Fibroblast of peridontal ligament (primary cell): ENCODE results near the gene HMX1.

Experiments used
- DNase-seq: peaks from one replicate; pipeline ENCODE4 v3.0.0-alpha.2; 2010; ENCODE audit errors: extremely low read depth

Gene HMX1

GRCh38 chr4:8892556-8893226 is 21.1 kb upstream of the HMX1 start:
- no peak for DNase-seq

DNA sequence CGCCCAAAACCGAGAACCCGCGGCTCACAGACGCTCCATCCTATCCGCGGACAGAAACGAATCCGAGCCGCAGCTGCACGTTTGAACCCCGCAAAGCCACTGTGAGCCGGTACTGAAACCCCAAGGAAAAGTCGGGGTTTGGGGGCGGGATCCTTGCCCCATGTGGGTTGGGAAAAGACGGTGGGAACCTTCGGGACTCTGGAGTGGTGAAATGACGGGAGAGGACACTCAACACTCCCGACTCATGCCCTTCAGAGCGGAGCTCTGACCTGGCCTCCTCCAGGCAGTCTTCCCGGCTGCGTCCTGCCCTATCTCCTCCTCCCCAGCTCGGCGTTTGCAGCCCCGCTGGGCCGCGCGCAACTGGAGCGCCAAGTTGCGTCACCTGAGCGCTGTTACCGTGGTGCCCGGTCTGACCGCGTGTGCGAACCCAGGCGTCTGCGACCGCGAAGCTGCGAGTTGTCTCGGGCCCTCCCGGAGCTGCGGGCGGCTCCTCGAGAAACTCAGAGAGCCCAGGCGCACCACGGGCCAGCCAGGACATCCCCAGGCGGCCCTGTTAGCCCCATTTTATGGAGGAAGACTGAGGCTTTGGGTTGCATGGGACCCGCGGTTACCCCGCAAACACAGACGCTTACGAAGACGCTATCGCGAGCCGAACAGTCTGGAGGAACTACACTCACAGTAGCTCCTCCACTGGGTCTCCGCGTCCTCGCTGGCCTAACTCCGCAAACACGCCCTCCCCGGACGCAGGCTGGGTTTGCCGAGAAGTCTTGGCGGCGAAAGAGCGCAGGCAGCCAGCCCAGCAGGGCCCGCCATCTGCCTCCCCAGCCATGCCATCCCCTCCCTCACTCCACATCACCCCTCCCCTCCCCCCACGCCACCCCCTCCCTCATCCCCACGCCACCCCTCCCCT is 20.3 kb upstream of the HMX1 start:
- DNase-seq, result no peak

DNA sequence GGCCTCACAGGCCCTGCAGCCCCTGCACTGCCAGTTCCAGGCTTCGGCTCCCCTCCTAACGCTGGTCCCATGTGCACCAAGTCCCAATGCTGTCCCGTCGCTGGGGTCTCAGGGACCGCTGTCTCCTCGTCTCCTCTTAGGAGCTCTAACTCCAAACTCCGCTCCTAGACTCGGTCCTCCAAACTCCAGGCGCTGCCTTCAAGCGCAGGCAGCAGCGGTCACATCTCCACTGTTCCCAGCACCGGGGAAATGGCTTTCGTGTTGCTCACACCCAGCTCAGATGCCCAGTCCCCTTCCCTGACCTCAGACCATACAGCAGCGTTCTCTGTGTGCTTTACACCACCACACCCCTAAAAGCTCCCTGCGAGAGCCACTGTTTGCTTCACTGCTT is 19.6 kb upstream of the HMX1 start:
- no peak for DNase-seq

GRCh38 chr4:8888856-8889255 is 17.2 kb upstream of the HMX1 start:
- DNase-seq, result no peak

GRCh38 chr4:8886612-8887406 is 15.2 kb upstream of the HMX1 start:
- no peak for DNase-seq

DNA sequence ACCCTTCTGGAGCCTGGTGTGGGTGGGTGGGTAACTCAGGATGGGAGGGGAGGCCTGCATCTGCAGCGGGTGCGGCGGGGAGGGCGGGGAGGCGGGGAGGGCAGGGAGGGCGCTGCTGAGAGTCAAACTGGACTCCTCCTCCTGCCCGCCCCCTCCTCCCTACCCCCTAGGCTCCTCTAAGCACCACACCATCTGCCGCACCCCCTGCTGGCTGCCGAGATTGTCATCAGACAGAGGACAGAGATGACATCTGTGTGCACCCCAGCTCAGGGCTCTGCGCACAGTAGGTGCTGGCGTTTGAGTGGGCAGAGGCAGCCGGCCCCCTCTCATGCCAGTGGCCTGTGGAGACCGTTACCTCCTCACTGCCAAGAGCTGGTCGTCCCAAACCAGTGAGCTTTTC is 10.6 kb upstream of the HMX1 start:
- DNase-seq, result no peak

GRCh38 chr4:8880851-8881250 is 9.2 kb upstream of the HMX1 start:
- no peak for DNase-seq

DNA sequence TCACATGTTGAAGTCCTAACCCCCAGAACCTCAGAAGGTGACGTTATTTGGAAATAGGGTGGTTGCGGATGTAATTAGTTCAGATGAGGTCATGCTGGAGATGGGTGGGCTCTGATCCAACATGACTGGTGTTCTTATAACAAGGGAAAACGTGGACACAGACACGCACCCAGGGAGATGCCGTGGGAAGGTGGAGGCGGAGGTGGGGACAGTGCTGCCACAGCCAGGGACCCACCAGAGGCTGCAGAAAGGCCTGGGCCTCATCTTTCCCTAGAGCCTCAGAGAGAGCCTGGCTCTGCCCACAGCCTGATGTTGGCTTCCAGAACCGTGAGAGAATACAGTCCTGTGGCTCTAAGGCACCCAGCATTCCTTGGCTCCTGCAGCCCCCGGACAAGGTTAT is 7.9 kb upstream of the HMX1 start:
- no peak for DNase-seq

DNA sequence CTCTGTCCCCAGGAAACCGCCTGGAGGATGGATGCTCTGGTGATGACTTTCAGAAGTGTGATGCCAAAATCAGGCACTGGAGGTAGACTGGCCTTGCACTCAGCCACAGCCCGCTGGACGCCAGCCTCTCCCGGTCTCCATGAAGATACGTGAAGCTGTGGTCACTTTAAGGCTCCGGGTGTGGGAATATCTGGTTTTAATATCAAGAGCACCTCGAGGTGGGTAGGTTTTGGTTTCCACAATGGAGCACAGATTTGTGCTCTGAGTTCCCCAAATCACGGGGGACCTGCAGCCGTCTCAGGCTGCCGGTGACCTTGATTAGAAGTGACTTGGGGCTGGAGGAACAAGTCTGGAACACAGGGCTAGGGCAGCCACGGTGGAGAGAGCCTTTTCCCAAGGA is 6.8 kb upstream of the HMX1 start:
- no peak for DNase-seq

GRCh38 chr4:8877780-8878040 is 6.1 kb upstream of the HMX1 start:
- DNase-seq, result no peak

GRCh38 chr4:8876982-8877779 is 5.5 kb upstream of the HMX1 start:
- no peak for DNase-seq

DNA sequence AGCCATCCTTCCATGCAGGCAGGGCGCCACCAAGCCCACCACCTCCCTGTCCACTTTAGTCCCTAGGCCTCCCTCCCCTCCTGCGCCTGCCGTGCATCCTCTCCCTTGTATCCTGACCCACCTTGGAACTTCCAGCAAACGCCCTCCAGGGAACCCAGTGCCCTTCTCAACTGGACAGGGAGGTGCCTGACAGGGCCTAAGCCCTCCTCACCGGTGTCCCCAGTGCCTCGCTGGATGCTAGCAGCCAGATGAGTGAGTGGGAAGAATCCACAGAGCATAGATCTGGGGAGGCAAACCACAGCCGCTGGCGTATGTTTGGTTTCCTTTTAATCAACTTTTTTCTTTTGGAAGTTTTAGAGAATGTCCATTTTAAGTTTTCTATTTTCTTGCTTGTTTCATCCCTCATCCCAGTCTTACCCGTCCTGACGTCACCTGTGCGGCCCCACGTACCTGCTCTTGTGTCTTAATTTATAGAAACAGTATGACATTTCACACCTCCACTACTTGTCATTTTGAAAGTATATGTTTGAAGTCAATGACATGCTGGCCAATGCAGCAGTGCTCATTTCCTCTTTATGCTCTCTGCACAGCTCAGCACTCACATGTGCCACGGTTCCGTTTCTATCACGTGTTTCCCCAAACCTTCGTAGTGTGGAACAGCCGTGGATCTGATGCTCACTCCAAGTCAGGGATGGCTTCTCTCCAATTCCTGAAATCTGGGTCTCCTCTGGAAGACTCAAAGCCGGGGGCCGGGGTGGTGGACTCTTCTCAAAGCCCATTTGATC is 3.4 kb upstream of the HMX1 start:
- no peak for DNase-seq

DNA sequence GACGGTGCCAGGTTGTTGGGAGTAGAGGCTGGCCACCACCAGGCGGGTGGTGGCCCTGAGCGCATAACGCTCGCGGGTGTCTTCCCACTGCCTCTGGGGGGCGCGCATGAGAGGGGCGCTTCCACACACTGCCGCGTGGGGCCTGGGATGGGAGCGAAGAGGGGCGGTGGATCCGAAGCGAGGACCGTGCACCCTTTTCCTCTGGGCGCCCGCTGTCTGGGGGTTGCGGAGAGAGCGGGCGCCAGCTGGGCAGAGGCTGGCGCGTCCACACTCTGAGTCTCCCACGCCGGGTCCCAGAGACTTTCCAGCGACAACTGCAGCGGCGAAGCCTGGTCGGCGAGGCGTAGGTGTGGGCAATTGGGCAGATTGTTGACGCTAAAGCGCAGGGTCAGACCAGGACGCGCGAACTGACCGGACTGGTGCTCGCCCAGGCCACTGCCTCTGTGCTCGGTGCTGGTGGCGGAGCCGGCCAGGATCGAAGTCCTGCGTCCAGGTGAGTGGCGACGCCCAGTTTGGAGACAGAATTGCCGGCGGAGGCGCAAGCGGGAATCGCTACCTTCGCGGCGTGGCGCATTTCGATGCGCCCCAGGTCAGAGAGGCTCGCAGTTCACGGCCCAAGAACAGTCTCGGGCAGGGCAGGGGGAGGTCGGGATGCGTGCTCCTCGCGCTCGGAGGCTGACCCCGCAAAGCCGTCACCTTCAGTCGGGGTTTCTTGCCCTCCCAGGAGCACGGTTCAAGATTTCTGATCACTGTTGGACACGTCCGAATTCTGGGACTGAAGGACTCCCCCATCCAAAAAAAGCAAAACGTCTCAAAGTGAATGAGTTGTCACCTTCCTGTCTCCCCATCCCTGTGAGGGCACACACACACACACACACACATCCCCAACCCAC is 2.6 kb upstream of the HMX1 start:
- no peak for DNase-seq

GRCh38 chr4:8872402-8873291 is 1.0 kb upstream of the HMX1 start:
- no peak for DNase-seq

GRCh38 chr4:8870647-8871416 is 807 bp downstream of the HMX1 start:
- DNase-seq, result no peak

DNA sequence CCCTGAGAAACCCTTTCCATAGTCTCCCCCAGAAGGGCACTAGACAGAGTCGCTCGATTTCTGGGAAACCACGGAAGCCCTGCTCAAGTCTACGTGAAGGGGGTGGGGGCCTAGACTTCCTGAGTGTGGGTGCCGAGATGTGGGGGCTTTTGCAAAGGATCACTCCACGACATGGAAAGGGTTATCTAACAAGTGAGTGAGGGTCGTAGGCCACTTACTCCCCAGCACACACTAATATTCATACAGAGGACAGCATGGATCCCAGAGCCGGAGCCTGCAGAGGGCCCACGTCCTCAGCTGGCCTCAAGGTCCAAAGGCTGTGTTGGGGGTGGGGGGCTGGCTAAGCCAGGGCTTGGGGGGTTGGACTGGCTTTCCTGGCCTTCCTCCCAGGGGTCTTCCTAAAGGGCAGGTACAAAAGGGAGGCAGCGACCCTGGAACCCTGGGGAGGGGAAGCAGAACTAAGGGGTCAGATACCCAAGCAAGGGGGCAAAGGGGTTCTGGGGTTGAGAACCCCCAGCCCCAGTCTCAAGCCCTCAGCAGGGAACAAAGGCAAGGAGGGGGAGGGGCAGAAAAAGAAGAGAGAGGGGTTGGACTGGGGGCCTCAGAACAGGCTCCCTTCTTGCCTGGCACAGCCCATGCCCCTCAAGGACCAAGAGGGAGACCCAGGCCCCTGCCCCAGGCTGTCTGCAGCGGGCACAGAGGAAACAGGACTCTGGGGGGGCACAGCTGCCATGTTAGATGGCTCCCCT is 1.6 kb downstream of the HMX1 start:
- DNase-seq, result no peak
